ENCODE measurements around the gene SRGAP3.

DNA sequence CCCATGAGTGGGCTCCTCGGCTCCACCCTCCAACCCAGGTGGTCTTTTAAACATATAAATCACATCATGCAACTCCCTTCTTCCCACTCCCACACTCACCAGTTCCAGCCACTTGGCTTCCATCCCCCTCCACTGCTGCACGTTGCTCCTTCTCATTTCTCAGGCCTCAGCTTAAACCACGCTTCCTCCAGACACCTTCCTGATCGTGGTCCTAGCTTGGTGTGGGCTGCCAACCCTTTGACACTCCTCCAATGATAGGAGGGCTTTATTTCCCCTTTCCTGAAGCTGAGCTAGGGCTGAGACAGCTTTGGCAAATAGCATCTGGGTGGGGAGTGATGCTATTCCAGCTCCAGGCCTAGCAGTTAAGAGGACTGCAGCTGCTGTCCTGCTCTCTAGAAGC, 130.1 kb downstream of the SRGAP3 start:
- TF ChIP-seq POLR2A (IDR thresholded peaks at IDR 0.05; ENCODE audit: low read depth, low read length) = no peak
- no peak for TF ChIP-seq POLR2AphosphoS5 (IDR thresholded peaks at IDR 0.05; ENCODE audit: low read depth, low read length)
- no peak for TF ChIP-seq TAF1 (IDR thresholded peaks at IDR 0.05; ENCODE audit: borderline replicate concordance, low read depth, low read length)
